HUES48 (cell line): ENCODE results near the gene SOX12.

ENCODE experiments used
- H3K27ac ChIP-seq: one replicate; pipeline ENCODE4 v1.7.0; 2013; ENCODE audit warnings: low read depth, low read length, inconsistent platforms
- H3K27me3 ChIP-seq: 2 replicates; pipeline ENCODE4 v1.6.1; 2013; ENCODE audit warnings: mild to moderate bottlenecking, low read length; ENCODE audit not compliant: control insufficient read depth, insufficient read depth
- H3K36me3 ChIP-seq: 2 replicates; pipeline ENCODE4 v1.6.1; 2013; ENCODE audit warnings: low read length; ENCODE audit not compliant: control insufficient read depth, insufficient read depth
- H3K4me1 ChIP-seq: 2 replicates; pipeline ENCODE4 v1.6.1; 2013; ENCODE audit warnings: mild to moderate bottlenecking, low read length; ENCODE audit not compliant: control insufficient read depth, insufficient read depth
- H3K4me3 ChIP-seq: 2 replicates; pipeline ENCODE4 v1.5.1; 2013; ENCODE audit warnings: mild to moderate bottlenecking, low read depth, low read length
- H3K9ac ChIP-seq: 2 replicates; pipeline ENCODE4 v1.6.1; 2013; ENCODE audit warnings: mild to moderate bottlenecking, low read depth, low read length, moderate library complexity
- H3K9me3 ChIP-seq: 2 replicates; pipeline ENCODE4 v1.6.1; 2013; ENCODE audit warnings: low read length; ENCODE audit not compliant: control insufficient read depth, insufficient read depth

SOX12 gene

GRCh38 chr20:325045-325888 is at the start of gene SOX12:
SOX12 (plus strand) TSS chr20:325552; CDS start chr20:325925, 373 bp downstream.
- Histone ChIP-seq H3K9me3 (no peaks in the 10 kb centered on the region), H3K27ac (peak within 1 kb of the TSS; percentile 97), H3K4me3 (peak within 1 kb of the TSS; percentile 79), H3K9ac (peak within 1 kb of the TSS; percentile 89), H3K4me1 (peaks cover 32% of the 10 kb centered on the region), H3K36me3 (peaks cover 7% of the 10 kb centered on the region; the same call in 1 of the 2 replicates), H3K27me3 (no peaks in the 10 kb centered on the region)

- Histone ChIP-seq H3K4me3 (no peak overlapping the region), H3K36me3 (peaks cover 28% of the 10 kb centered on the region), H3K27me3 (peaks cover 4% of the 10 kb centered on the region; the same call in 1 of the 2 replicates), H3K9ac (no peak overlapping the region), H3K4me1 (peaks cover 9% of the 10 kb centered on the region; the same call in 1 of the 2 replicates), H3K9me3 (no peaks in the 10 kb centered on the region), H3K27ac (no peak overlapping the region)
Observed at GRCh38 chr20:275791-276190, 49.6 kb upstream of the SOX12 start.

DNA sequence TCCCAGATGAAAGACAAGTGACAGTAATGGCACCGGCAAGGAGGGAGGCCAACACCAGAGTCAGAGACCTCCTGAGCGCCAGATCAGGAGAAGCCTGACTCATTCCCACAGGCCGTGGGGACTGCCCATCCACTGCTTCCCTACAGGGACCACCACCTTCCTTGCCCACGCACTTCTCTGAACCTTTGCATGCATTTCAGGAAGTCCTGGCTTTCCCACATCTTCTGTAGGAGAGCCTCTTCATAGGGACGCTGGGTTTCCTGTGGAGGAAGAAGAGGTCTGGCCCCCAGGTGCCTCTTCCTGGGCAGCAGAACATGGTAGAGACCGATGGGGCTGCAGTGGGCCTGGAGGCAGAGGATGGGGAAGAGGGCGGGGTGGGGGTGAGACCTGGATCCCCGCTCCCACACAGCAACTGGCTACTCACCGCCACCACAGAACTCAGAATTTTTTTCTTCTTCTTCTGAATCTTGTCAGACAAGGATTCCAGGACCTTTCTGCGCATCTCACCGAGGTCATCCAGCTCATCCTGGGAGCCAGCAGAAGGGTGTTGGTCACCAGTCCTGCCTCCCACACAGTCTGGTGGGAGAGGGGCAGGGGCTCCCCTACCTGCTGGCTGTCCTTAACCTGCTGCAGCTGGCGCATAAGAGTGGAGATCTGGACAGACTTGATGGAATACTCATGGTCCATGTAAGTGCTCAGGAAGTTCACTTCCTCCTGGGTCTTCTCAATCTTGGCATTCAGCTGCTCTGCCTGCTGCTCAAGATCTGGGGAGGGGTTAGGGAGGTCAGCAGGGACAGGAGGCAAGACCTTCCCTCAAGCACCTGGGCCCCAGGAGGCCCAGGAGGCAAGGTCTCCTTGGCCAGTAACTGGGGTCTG is 48.5 kb upstream of the SOX12 start:
- H3K9ac ChIP-seq = no peak overlapping the region
- no peaks in the 10 kb centered on the region for H3K9me3 ChIP-seq
- peaks cover 9% of the 10 kb centered on the region; the same call in 1 of the 2 replicates for H3K4me1 ChIP-seq
- no peak overlapping the region for H3K4me3 ChIP-seq
- H3K36me3 ChIP-seq = peaks cover 28% of the 10 kb centered on the region
- peaks cover 14% of the 10 kb centered on the region for H3K27me3 ChIP-seq
- H3K27ac ChIP-seq = no peak overlapping the region

GRCh38 chr20:277496-277781 is 47.9 kb upstream of the SOX12 start:
- Histone ChIP-seq H3K9me3 (no peaks in the 10 kb centered on the region), H3K27ac (no peak overlapping the region), H3K4me3 (no peak overlapping the region), H3K4me1 (peaks cover 9% of the 10 kb centered on the region; the same call in 1 of the 2 replicates), H3K27me3 (peaks cover 20% of the 10 kb centered on the region), H3K9ac (no peak overlapping the region), H3K36me3 (peaks cover 32% of the 10 kb centered on the region)

GRCh38 chr20:278181-278580 is 47.2 kb upstream of the SOX12 start:
- peak overlapping the region; percentile 59 for H3K4me3 ChIP-seq
- H3K27ac ChIP-seq = no peak overlapping the region
- H3K27me3 ChIP-seq = peaks cover 20% of the 10 kb centered on the region
- H3K9ac ChIP-seq = no peak overlapping the region
- H3K4me1 ChIP-seq = peaks cover 9% of the 10 kb centered on the region; the same call in 1 of the 2 replicates
- peaks cover 32% of the 10 kb centered on the region for H3K36me3 ChIP-seq
- H3K9me3 ChIP-seq = no peaks in the 10 kb centered on the region

DNA sequence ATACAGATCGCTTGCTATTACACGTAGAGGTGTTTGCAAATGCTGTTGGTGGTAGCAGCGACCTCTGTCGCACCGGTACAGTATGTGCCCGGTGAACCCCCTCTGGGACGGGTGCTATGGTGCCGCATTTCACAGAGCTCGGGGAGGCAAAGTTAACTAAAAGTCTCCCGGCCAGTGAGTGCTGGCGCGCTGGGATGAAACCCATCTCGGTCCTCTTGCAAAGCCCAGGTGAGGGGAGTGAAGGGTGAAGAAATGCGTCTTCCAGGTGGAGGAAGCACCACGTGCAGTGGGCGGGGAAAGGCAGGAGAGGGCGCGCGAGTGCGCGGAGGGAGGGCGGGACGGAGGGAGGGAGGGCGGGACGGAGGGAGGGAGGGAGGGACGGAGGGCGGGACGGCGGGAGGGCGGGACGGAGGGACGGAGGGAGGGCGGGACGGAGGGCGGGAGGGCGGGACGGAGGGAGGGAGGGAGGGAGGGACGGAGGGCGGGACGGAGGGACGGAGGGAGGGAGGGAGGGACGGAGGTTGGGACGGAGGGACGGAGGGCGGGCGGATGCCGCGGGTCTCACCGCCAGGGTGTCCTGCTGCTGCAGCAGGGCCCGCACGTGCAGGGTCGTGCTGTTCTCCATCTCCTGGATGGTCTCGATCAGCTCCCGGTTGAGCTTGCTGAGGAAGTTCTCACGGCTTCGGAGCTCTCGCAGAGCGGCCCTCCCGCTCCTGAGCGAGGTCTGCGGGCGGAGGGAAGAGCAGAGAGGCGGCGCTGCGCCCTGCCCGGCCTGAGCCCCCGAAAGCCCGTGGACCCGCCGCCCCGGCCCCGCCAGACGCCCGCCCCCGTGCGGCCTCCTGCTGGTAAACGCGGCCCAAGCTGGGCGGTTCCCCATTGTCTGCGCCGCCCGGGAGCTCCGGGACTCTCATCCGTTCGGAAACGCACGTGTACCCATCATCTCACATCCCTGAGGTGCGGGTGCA is 46.5 kb upstream of the SOX12 start:
- H3K27me3 ChIP-seq = peaks cover 20% of the 10 kb centered on the region
- H3K27ac ChIP-seq = no peak overlapping the region
- no peaks in the 10 kb centered on the region for H3K9me3 ChIP-seq
- peaks cover 9% of the 10 kb centered on the region; the same call in 1 of the 2 replicates for H3K4me1 ChIP-seq
- H3K4me3 ChIP-seq = peak overlapping the region; percentile 59
- peaks cover 33% of the 10 kb centered on the region for H3K36me3 ChIP-seq
- no peak overlapping the region for H3K9ac ChIP-seq

- Histone ChIP-seq H3K36me3 (peaks cover 10% of the 10 kb centered on the region), H3K9me3 (no peaks in the 10 kb centered on the region), H3K27ac (no peak overlapping the region), H3K4me1 (no peaks in the 10 kb centered on the region), H3K4me3 (no peak overlapping the region), H3K9ac (no peak overlapping the region), H3K27me3 (peaks cover 17% of the 10 kb centered on the region)
Observed at GRCh38 chr20:284172-284571, 41.2 kb upstream of the SOX12 start.

GRCh38 chr20:286508-286907 is 38.8 kb upstream of the SOX12 start:
- H3K9me3 ChIP-seq = no peaks in the 10 kb centered on the region
- H3K4me1 ChIP-seq = peaks cover 7% of the 10 kb centered on the region
- no peak overlapping the region for H3K27ac ChIP-seq
- no peak overlapping the region for H3K4me3 ChIP-seq
- H3K9ac ChIP-seq = no peak overlapping the region
- peaks cover 16% of the 10 kb centered on the region for H3K27me3 ChIP-seq
- peaks cover 10% of the 10 kb centered on the region for H3K36me3 ChIP-seq

DNA sequence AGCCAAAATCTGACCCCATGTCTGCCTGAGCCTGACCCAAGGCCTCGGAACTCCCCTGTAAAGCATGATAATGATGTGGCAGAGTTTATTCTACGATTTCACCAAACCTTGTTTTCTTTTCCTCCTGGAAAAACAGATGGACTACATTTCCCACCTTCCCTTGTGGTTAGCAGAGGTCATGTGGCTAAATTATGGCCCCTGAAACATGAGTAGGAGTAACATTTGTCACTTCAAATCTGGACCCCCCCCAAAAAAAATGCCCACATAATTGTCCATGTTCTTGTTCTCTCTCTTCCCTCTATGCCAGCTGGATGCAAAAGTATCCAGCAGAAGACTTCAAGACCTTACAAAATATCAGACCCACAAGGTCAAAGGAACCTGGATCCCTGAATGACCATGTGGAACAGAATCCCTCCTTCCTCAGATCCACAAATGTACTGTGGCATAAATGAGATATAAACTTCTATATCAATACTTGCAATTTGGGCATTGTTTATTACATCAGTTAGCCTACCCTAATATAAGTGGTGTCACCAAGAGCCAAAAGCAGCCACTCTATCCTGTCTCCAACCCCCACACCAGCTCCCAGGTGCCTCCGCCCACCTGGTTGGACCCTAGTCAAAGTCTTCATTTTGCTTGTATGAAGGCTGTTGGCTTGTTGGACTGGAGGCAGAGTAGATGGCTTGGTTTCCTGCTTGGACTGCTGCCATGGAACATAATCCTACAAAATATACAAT is 36.2 kb upstream of the SOX12 start:
- 0 out of 2 replicates have a peak, but pooled peaks cover 3% of the 10 kb centered on the region for H3K36me3 ChIP-seq
- peaks cover 7% of the 10 kb centered on the region for H3K4me1 ChIP-seq
- no peaks in the 10 kb centered on the region for H3K9me3 ChIP-seq
- H3K4me3 ChIP-seq = peak overlapping the region; percentile 81
- H3K27ac ChIP-seq = no peak overlapping the region
- peaks cover 23% of the 10 kb centered on the region for H3K27me3 ChIP-seq
- H3K9ac ChIP-seq = no peak overlapping the region

DNA sequence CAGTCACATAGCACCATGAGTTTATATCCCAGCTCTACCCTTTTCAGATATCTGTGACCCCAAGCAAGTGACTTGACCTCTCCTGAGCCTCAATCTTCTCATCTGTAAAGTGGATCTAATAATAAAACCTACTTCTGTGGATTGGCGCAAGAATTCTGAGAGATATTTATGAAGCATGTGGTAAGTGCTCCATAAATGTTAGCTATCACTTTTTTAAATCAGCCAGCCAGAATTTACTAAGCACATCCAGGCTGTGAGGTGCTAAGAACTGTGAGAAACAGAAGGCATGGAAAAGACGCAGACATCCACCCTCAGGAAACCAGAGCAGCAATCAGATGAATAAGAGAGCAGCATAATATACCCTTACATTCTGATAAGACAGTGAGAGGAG is 35.7 kb upstream of the SOX12 start:
- Histone ChIP-seq H3K27me3 (peaks cover 23% of the 10 kb centered on the region), H3K9ac (peak overlapping the region; percentile 69), H3K4me1 (peaks cover 7% of the 10 kb centered on the region), H3K36me3 (0 out of 2 replicates have a peak, but pooled peaks cover 3% of the 10 kb centered on the region), H3K9me3 (no peaks in the 10 kb centered on the region), H3K4me3 (peak overlapping the region; percentile 81), H3K27ac (peak overlapping the region; percentile 66)
